ENCODE data around the gene RALY. TPM values are rescaled to one million over a fixed set of nuclear protein-coding genes. Genes with fewer than 3 reads are reported as not detected.
"Not testable (repeated sequence)": the region's sequence is repeated elsewhere in the genome, so short reads cannot be mapped to it uniquely, and the experiment has no call there.

RALY gene
- total RNA-seq, 1 donor from 2014 or later, result 105 TPM

DNA sequence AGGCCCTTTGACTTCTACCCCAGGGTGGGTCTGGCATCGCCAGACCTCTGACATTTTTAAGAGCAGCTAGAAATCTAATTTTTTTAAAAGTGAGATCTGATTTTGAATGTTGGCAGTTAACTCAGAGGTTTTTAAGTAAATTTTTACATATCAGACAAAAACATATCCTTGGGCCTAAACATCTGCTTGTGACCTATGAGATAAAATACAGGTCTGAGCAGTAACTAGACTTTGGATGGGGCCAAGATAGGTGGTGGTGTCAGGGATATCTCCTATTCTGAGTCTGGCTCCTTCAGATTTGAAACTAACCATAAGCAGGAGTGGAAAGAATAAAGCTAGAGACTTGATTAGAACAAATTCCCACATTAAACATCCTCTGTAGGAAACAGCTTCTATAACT lies 17.6 kb downstream of the RALY start:
- no peak for DNase-seq
- intact Hi-C loops (cut with DNase I), result no loop called here
- ATAC-seq (ENCODE audit: poor library complexity), result no peak

DNA sequence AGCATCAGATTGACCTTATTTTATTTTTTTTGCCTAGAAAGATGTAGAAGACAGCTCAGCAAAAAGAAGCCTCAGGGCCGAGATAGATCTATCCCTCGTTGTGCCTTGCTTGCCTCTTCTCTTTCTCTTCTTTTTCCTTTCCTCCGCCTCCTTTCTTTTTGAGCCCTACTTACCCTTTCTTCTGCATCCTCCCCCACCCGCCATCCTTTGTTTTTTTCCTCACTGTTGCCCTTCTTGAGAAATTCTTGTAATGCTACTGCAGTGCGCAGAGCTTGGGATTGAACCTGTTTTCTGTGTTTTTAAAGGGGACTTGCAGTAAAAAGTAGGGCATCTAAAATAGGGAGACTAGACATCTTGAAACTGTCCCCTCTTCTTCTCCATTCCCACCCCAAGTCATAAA lies 18.6 kb downstream of the RALY start:
- DNase-seq, result no peak
- ATAC-seq (ENCODE audit: poor library complexity), result no peak
- intact Hi-C loops (cut with DNase I), result no loop called here

DNA sequence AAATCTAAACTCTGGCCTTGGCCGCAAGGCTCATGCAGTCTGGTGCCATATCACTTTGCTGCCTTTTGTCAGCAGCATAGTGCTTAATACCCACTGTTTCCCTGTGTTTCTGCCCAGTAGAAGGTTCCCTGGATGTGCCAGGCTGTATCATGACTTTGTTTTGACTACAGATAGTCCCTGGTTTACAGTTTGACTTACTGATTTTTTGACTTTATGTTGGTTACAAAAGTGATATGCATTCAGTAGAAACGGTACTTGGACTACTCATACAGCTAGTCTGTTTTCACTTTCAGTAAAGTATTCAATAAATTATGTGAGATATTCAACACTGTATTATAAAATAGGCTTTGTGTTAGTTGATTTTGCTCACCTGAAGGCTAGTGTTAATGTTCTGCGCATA lies 19.0 kb downstream of the RALY start:
- ATAC-seq (ENCODE audit: poor library complexity) (no peak), DNase-seq (no peak)
- intact Hi-C loops (cut with DNase I), result no loop called here

DNA sequence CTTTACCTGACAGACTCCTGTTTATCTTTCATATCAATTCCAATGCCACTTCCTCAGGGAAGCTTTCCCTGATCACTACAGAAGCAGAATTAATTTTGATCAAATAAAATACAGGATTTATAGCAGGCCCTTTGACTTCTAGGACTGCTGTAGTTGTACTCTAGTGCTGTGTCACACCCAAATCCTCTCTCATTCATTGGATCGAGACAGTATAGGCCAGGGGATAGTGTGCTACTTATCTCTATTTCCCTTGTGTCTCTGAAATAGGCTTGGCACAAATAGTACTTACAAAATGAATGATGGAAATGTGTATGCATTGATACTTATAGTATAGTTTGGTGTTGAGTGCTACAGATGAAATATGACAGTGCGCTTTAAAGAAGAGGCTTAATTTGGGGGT lies 19.8 kb downstream of the RALY start:
- intact Hi-C loops (cut with DNase I), result no loop called here
- DNase-seq, result no peak
- no peak for ATAC-seq (ENCODE audit: poor library complexity)

DNA sequence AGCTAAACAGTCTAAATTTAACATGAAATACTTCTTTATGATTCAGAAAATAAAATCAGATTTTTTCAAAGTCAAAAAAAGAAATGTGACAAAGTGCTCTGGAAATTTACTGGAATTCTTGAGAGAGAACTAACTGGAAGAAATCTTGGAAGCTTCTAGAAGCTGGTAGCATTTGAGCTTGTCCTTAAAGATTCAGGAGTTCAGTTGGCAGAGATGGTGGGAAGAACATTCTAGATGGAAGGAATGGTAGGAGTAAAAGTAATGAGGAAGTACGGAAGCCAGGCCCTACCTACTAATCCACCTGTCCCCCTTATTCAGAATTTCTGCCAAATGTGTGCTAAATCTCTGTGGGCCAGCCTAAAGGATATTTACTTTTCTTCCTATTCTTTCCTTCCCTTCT lies 21.2 kb downstream of the RALY start:
- ATAC-seq (ENCODE audit: poor library complexity) (no peak), DNase-seq (no peak)
- intact Hi-C loops (cut with DNase I), result no loop called here

DNA sequence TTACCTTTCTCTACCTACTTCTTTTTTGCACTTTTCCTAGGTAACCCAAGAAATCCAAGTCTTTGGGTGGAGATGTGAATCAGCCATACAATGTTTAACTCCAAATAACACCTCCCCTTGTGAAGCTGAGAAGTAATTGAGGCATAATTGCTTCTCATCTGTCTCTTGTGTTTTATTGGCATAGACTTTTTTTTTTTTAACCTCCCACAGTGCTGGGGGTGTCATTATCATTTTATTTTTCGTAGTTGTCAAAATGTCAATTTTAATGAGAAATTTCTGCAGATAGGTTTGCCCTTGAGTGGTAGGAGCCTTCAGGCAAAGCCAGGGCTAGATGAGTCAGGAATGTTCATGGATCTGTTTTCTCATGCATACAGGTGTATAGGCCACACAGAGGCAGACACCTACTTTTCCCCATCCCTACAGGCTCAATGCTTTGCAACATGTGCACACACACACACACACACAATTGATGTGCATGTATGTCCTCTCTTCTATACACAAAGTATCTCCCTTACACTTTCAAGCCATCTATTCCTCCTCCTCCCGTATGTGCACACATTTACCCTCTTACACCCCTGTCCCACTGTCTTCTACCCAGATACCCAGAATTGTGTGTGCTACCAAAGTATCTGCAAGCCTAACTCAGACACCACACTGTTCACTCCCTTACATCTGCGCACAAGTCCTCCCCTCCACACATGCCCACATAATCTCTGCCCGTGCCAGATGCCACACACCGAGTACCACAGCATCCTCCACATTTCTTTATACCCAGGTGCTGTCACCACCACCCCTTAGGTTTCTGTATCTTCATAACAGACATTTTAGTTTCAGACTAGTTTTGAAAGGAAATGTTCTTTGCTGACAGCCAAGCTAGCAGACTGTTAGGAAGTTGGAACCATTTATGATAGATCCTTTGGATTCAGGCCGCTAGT lies 22.0 kb downstream of the RALY start:
- intact Hi-C loops (cut with DNase I), result no loop called here
- no peak for ATAC-seq (ENCODE audit: poor library complexity)

DNA sequence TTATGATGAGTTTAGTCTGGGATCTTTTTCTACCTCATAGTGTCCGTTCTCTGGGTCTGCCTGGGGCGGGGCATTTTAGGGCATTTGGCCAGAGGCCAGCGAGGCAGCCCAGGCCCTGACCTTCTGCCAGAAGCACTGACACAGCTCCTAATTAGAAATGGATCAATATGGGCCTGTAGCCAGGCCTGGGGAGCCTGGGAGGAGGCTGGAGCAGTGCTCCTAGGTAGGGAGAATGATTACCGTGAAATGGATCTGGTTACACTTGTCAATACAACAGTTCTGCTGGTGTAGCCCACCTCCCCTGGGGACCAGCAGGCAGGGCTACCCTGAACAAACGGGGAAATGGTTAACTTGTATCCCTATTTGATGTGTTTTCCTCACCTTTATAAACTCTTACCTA lies 23.0 kb downstream of the RALY start:
- intact Hi-C loops (cut with DNase I), result no loop called here
- no peak for ATAC-seq (ENCODE audit: poor library complexity)
- DNase-seq, result no peak

More for the DNA sequence above, 22.0 kb downstream of the RALY start:
- no peak for DNase-seq

DNA sequence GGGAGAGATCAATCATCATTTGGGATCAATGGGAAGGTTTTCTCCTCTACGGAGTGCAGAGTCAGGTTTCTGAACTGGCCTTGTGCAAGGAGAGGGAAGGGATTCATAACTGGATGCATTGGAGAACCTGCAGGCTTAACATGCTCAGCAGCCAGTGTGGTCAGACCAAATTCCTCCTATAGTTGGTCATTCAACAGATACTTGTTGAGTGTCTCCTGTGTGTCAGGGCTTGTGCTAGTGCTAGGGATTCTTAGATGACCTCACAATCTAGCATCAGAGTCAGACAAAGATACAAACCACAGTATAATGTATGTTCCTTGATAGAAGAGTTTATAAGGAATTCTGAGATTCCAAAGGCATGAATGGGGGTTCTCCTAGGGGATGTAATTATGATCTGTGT lies 23.9 kb downstream of the RALY start:
- intact Hi-C loops (cut with DNase I), result no loop called here
- DNase-seq (no peak), ATAC-seq (ENCODE audit: poor library complexity) (no peak)

DNA sequence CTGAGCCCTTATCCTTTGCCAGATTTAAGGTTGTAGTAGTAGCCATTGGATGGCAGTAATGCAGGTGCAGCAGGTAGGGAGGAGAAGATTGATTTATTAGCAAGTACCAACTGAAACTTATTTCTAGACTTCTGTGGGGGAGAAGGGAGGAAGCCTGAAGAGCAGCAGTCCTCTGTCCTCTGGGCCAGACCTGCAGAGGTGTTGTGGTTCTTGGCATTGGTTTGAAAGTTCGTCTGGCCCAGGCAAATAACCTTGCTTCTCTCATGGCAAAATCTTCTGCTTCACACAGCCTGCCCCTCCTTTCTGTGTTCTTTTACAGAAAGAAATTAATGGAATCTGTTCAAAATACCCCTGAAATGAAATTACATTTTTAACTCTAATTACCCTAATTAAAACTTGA lies 24.5 kb downstream of the RALY start:
- DNase-seq (no peak), ATAC-seq (ENCODE audit: poor library complexity) (peak; percentile 28)
- intact Hi-C loops (cut with DNase I), result no loop called here

DNA sequence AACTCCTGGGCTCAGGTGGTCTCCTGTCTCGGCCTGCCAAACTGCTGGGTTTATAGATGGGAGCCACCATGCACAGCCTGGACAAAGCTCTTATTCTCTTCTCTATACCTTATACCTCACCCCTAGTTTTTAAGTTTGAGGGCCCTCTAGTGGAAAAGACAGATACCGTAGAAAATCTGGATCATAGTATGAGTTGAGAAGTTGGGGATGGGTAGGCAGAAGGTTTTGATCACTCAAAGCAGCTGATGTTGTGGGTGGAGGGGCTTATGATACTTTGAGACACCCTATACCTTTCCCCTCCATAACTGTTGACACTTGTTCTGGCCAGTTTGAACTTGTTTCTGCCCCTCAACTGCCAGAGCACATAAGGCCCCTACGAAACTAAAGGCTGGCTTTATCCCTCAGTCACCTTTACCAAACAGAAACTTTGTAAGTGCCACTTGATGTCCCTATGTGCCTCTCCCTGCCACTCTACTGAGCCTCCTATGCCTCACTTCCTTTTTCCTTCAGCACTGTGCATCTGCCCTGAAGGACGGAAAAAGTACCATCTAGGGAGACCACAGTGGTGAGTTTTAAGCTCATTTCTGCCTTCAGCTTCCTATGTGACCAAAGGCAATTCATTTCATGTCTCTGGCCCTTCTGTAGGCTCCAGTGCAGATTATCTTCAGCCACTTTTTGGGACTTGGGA lies 28.6 kb downstream of the RALY start:
- intact Hi-C loops (cut with DNase I), result no loop called here
- no peak for ATAC-seq (ENCODE audit: poor library complexity)
- no peak for DNase-seq

DNA sequence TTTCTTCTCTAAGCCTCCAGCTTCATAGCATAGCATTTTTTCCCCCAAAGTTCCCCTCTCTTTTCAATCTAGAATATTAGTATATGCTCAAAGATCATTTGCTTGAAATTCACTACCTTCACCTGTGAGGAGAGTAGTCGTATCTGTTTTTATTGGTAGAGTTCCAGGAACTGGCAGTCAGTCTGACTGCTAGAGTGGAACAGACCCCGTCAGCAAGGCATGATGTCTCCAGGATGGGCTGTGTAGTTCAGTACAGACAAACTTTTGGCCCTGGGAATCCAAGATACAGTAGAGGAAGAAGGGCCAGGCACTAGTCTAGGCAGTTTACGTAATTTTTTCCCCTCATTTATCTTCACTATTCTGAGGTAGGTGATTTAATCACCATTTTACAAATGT lies 29.1 kb downstream of the RALY start:
- intact Hi-C loops (cut with DNase I), result no loop called here
- no peak for ATAC-seq (ENCODE audit: poor library complexity)
- DNase-seq, result no peak

DNA sequence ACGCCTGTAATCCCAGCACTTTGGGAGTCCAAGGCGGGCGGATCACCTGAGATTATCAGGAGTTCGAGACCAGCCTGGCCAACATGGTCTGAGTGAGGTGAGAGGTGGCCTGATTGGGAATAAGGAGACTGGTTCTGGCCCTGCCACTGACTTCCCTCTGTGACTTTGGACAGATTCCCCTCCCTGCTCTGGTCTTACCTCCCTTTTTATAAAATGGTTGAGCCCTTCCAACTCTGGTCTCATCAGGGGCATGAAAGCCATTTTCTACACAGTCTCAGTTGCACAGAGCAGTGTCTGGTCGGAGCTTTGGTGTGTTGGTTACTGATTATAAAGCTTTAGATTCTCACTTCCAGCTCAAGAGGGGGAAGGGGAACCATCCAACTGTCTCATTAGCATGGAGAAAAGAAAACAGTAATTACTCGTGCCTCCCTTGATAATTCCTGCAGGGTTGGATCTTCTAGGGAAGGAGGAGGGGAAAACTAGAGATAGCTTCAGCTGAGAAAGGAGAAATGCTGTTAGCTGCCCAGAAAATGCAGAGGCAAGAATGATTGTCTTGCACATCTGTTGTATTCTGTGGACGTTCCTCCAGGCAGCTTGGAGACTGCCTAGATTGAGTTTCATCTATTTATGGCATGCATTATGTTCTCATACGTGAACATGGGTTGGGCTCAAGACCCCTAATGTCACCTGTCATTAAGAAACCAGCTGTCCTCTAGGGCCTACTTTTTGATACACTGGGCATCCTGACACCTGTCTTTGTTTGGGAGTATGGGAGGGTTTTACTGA lies 30.4 kb downstream of the RALY start:
- DNase-seq (no peak), ATAC-seq (ENCODE audit: poor library complexity) (no peak)
- intact Hi-C loops (cut with DNase I), result no loop called here

DNA sequence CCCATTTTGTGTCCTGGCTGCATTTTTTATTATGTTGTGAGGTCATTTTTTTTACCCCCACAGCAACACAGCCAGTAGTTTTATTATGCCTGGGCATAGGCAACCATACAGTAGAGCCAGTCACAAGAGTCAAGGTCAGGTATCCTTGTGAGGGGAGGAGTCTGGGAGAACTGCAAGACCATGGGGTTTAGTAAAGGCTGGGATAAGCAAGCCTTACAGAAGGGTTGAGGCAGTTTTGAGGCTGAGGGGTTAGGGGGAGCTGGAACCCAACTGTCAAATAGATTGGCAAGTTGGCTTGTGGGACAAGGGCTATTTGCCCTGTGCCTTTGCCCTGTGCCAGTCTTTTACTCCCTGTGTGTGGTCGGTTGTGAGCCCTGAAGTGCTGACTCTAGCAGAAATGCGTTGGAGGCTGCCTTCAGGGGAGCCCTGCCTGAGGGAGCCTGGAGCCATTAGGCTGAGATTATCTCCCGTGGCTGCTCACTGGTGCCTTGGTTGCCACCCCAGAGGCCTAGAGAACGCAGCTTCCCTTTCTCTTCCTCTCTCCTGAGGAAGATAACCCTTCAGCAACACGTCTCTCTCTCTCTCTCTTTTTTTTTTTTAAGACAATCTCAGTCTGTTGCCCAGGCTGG lies 31.1 kb downstream of the RALY start:
- intact Hi-C loops (cut with DNase I), result no loop called here
- peak; percentile 68 for ATAC-seq (ENCODE audit: poor library complexity)
- DNase-seq, result no peak

DNA sequence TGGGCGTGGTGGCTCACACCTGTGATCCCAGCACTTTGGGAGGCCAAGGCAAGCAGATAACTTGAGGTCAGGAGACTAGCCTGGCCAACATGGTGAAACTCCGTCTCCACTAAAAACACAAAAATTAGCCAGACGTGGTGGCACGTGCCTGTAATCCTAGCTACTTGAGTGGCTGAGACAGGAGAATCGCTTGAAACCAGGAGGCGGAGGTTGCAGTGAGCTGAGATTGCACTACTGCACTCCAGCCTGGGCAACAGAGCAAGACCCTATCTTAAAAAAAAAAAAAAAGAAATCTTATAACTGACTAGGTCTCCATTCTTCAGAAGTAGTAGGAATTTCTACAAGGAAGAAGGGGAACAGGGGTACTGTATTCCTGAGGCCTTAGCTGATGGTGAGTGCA lies 34.3 kb downstream of the RALY start:
- intact Hi-C loops (cut with DNase I); DNase-seq; ATAC-seq (ENCODE audit: poor library complexity): not testable (repeated sequence)

DNA sequence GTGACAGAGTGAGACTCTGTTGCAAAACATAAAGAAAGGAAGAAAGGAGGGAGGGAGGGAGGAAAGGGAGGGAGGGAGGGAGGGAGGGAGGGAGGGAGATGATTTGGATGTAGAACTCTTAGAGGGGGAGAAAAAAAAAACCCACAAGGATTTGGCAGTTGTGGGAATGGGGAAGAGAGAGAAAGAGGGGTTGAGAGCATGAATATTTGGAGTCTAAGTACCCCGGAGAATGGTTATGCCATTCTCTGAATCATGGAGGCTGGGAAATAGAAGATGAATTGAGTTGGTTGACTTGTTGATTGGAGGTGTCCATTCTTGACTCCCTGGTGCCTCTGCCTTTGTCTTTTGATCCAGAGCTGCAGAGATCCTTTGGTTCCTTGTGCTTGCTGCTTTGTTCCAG lies 35.7 kb downstream of the RALY start:
- ATAC-seq (ENCODE audit: poor library complexity), result no peak
- DNase-seq, result no peak
- intact Hi-C loops (cut with DNase I), result no loop called here

DNA sequence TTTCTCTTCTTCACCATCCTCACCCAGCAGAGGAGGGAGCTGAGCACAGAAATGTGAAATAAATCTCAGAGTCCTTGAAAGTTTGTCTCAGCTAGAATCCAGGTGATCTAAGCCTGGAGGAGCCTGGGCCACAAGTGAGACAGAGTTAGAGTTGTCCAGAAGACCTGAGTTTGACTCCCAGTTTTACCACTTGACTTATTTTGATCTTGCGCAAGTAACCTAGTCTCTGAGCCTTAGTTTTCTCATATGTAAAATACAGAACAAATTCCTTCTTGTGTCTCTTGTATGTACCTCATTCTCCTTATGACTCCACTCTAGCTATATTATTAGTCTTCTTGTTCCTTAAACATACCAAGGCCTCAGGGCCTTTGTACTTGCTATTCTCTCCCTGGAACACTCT lies 36.7 kb downstream of the RALY start:
- ATAC-seq (ENCODE audit: poor library complexity) (no peak), DNase-seq (no peak)
- intact Hi-C loops (cut with DNase I), result no loop called here

DNA sequence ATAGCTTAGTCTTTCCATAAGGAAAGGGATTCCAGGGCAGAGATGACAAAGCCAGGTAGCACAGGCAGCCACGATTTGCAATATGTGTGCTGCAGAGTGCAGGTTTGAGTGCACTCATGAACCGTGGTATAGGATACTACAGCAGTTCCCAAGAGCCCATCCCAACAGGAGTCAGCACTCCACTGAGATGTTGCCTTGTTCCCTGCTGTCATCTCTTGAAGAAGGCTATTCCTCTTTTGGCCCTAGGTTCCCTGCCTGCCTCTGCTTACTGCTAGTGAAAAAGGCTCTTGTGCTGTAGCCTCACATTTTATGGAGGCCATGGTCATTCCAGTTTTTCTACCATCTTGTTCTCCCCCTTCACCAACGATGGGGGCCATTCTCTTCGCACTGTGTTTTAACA lies 40.2 kb downstream of the RALY start:
- intact Hi-C loops (cut with DNase I), result no loop called here
- DNase-seq, result no peak
- no peak for ATAC-seq (ENCODE audit: poor library complexity)

DNA sequence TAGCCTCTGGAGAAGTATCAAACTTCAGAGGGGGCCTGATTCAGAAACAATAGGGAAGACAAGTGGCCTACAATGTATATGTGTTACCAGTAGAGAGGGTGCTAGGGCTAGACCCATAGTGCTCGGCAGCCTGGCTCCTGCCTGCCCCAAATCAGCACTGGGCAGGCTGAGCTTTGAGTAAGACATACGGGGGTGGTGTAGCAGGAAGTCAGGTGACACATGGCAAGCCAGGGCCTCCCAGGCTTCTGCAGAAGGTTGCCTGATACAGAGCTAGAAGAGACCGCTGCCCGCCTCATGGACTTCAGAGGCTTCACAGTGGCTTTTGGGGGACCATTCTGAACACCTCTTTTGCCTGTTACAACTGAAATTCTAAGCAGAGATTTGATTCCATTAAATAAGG lies 43.4 kb downstream of the RALY start:
- DNase-seq (no peak), ATAC-seq (ENCODE audit: poor library complexity) (peak; percentile 18)
- intact Hi-C loops (cut with DNase I), result loop anchor here (5.0 kb wide), 1 partner anchor 40 kb away; no protein-coding TSS in a partner anchor

DNA sequence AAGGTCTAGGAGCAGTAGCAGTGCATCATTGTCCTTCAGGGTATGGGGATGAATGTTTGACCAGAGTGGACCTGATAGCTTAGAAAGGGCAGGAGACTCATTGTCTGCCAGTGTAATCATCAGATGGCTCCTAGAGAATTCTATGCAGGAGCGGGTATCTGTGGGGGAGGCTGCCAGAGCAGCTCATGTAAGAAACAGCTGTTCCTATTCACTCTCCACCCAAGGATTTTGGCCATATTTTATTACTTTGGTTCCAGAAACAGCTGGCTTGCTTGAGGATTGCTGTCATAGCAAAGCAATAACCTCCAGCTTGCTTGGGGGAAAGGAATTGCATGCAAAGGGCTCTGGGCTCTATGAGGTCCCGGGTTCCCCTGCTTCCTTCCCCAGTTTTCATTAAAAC lies 44.1 kb downstream of the RALY start:
- ATAC-seq (ENCODE audit: poor library complexity), result peak; percentile 53
- intact Hi-C loops (cut with DNase I), result loop anchor here (5.0 kb wide), 1 partner anchor 40 kb away; no protein-coding TSS in a partner anchor
- peak; percentile 54 for DNase-seq

Measured in Right ventricle myocardium superior (tissue), 1 donor.